Stimulated activated CD4-positive, alpha-beta T cell treated with anti-CD3 and anti-CD28 coated beads, Interleukin-1b, Interleukin-23, amount 100 ng/mL, for 1 hour (primary cell): ENCODE results near the gene ELOVL1.

Experiments used
- DNase-seq, 2 donors: peaks; one replicate each; pipeline ENCODE4 v3.0.0-alpha.2; 2020; ENCODE audit warnings: low read depth in 2 of 2

Gene ELOVL1

DNA sequence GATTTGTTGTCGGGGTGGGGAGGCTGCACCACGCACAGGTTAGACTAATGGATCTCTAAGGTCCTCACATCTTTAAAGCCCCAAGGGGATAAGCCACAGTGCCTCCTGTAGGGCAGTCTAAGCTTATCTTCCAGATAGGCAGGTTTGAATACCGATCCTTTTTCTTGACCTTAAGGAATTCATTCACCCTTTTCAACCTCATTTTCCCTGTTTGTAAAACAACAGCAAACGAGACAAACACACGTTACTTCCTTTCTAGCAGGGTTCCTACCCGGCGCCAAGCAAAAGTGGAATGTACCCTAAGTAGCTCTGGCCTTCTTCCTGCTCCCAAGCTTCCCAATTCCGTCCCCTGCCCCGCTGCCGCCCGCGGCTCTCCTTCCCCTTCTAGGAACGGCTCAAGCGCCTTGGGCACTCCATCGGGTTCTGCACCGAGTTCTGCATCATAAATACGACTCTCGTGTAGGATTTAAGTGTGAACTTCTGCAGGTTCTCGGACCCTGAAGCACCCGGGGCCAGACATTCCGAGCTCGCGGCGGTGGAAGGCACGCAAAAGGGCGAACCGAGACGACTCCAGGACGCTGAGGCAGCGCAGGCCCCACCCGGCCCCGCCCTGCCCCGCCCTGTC lies 9.6 kb downstream of the ELOVL1 start:
- no peak for DNase-seq

DNA sequence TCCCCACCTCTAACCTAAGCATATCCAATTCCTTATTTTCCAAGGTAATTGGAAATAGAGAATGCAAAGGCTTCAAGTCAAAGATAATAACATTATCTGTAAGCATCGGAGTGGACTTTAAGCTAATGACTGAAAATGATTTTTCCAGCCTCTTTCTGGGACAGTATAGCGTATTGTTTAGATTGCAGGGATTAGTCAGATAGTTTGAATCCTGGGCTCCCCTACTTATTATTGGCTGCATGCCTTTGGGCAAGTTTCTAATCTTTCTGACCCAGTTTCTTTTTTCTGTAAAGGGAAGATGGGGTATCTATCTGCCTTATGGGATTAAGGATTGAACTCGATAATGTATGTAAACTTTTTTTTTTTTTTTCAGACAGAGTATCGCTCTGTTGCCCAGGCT lies 10.6 kb downstream of the ELOVL1 start:
- DNase-seq: no peak

GRCh38 chr1:43354936-43355335 lies 12.9 kb downstream of the ELOVL1 start:
- DNase-seq: no peak

DNA sequence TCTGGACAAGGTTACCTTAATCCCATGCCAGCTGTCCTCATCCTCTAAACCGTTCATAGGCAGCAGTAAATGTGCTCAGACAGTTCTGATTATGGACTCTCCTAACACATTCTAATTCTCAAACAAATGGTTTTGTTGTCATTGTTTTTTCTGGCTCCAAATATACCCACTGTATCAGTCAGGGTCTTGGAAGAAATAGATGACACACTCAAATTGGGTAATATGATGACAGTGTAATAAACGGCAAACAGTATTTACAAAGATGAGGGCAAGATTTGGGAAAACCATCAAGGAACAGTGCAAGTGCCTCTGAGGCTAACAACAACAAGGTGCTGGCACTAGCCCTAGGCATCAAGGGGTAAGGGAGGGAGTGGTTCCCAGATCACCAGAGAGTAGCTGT lies 13.3 kb downstream of the ELOVL1 start:
- no peak for DNase-seq

DNA sequence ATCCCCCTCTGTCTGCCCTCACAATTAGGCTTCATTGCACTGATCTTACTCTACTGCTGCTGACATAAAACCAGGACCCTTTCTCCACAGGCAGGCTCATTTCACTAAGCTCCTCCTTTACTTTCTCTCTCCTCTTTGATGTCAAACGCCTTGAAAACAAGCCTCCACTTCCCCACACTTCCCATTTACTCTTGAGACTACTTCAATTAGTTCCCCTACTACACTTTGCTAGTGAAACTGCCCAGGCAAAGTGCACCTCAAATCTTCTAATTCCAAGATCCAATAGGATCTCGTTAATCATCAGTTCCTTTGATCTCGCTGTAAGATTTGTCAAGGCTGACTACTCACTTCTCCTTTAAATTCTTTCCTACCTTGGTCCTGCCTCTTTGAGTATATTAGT lies 14.9 kb downstream of the ELOVL1 start:
- DNase-seq: no peak

GRCh38 chr1:43352351-43352705 lies 15.5 kb downstream of the ELOVL1 start:
- no peak for DNase-seq

DNA sequence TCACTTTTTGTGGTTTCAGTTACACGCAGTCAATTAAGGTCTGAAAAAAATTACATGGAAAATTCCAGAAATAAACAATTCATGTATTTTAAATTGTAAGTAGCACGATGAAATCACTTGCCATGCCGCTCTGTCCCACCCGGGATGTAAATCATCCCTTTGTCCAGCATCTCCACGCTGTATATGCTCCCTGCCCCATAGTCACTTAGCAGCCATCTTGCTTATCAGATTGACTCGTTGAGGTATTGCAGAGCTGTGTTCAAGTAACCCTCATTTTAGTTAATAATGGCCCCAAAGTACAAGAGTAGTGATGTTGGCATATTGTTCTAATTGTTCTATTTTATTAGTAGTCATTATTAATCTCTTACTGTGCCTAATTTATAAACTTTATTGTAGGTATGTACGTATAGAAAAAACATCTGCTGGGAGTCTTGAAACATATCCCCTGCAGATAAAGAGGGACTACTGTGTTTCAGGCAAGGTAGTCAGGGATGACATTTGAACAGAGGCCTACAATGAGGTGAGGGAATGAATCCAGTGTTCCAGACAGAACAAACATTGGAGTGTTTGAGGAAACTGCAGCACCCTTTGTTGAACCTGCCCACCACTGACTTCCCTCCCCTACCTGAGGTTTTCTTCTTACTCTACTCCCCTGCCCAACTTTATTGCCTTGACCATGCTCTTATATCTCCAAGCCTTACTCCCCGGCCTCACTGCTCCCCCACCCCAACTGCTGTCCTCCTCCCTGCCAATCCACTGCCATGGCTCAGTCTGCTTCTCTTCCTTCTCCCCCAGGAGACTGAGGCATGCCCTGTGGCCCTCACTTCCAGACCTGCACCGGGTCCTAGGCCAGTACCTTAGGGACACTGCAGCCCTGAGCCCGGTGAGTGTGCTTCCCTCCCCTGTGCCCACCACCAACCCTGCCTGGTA lies 16.1 kb downstream of the ELOVL1 start:
- no peak for DNase-seq

GRCh38 chr1:43350976-43351375 lies 16.8 kb downstream of the ELOVL1 start:
- no peak for DNase-seq

DNA sequence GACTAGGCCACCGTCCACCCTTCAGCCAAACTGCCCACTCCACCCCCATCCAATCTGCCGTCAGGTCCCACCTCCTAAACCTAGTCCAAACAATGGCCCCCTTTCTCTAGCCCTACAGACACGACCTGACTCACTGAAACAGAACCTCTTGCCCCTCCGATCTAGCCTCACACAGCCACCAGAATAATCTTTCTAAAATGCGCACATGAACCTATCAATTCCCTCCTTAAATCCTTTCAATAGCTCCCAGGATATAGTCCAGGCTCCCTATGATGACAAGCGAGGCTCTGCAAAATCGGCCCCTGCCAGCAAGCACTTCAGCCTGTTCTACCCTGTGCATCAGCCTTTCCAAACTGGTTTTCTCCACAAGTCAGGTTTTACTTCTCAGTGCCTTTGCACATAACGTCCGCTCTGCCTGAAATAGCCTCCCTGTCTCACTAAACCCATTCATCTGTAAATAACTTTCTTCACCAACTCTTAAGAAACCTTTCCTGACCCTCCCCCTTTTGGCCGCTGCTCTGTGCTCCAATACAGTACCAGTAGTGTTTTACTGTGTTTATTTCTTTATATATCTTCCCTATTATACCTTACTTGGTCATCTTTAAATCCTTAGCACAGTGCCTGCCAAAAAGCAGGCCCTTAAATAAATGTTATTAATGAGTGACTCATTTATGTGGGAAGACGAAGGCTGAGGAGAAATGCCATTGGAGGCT lies 18.1 kb downstream of the ELOVL1 start:
- no peak for DNase-seq

- DNase-seq: no peak
Measured at GRCh38 chr1:43348809-43349593, 18.8 kb downstream of the ELOVL1 start.

- DNase-seq: no peak
Measured at GRCh38 chr1:43348343-43348808, 19.4 kb downstream of the ELOVL1 start.

DNA sequence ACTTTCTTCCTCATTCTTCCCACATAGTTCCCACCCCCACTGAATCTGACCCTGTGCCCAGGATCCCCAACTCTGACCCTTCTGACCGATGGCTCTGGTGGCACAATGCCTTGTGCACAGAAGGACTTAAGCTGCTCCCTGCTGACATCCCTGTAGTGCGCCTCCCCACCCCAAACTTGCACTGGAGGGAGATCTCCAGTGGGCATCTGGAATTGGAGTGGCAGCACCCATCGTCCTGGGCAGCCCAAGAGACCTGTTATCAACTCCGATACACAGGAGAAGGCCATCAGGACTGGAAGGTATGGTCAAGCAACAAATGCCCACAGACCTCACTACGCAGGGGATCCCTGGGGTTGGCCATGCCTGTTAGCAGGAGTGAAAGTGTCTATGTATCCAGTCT lies 21.2 kb downstream of the ELOVL1 start:
- DNase-seq: no peak

GRCh38 chr1:43345120-43345519 lies 22.7 kb downstream of the ELOVL1 start:
- DNase-seq: no peak

DNA sequence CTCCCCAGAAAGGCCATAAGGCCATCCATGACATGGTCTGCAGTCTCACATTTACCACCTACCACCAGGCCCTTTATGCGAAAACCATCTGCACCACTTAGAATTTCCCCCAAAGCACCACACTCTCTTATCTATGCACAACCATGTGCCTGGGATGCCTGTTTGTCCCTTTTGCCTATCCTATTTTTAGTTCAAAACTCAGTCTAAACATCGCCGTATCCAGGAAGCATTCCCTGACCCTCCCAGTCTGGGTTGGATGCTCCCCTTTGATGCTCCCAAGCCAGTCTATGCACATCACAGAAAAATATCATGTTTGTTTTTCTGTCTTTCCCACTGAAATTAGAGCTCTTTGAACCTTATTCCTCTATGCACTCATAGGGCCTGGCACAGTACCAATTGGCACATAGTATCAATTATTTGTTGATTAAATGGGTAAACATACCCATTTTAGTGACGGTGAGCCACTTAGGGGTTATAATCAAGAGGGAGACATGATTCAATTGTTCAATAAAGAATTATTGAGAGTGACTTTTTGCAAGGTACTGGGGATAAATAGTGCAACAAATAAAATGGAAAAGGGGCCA lies 23.5 kb downstream of the ELOVL1 start:
- no peak for DNase-seq

- no peak for DNase-seq
Measured at GRCh38 chr1:43340559-43340958, 27.3 kb downstream of the ELOVL1 start.

DNA sequence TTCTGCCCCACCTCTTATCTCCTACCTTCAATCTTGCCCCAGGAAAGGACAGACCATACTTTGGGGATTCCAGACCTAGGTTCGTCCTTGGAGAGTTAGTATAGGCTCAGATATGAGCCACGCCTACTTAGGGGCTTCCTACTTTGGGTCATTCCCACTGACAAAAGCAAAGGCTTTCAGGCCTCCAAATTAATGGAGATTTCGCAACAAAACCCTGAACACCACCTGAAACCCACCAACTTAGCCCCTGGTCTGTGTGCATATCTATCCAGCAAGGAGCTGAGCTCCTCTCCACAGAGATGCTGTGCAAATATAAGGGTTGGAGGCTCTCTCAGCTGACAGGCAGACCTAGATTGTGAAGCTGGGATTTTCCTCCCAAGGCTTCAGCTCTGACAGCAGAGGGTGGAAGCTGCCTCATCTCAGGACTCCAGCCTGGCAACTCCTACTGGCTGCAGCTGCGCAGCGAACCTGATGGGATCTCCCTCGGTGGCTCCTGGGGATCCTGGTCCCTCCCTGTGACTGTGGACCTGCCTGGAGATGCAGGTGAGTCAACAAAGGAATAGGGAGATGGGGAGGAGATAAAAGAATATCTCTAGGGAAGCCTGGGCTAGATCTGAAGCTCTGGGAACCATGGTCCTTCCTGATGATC lies 28.1 kb downstream of the ELOVL1 start:
- no peak for DNase-seq

- no peak for DNase-seq
Measured at GRCh38 chr1:43338001-43338400, 29.8 kb downstream of the ELOVL1 start.

DNA sequence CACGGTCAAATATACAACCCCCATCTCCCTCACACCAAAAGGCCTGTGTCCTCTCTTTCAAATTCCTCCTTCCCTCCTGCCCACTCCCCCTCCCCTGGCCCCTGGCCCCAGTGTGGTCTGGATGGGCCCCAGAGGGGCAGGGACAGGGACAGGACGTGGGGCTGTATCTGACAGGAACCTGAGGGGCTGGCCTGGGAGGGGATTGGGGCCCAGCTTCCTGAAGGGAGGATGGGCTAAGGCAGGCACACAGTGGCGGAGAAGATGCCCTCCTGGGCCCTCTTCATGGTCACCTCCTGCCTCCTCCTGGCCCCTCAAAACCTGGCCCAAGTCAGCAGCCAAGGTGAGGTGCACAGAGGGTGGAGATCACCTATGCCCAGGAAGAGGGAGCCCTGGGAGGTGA lies 30.2 kb downstream of the ELOVL1 start, which contains the start of gene MPL:
Gene MPL (plus strand): TSS at position 231 of the 400 bp plus-strand sequence. CDS start 31 bp downstream, at position 262.
- no peak for DNase-seq

DNA sequence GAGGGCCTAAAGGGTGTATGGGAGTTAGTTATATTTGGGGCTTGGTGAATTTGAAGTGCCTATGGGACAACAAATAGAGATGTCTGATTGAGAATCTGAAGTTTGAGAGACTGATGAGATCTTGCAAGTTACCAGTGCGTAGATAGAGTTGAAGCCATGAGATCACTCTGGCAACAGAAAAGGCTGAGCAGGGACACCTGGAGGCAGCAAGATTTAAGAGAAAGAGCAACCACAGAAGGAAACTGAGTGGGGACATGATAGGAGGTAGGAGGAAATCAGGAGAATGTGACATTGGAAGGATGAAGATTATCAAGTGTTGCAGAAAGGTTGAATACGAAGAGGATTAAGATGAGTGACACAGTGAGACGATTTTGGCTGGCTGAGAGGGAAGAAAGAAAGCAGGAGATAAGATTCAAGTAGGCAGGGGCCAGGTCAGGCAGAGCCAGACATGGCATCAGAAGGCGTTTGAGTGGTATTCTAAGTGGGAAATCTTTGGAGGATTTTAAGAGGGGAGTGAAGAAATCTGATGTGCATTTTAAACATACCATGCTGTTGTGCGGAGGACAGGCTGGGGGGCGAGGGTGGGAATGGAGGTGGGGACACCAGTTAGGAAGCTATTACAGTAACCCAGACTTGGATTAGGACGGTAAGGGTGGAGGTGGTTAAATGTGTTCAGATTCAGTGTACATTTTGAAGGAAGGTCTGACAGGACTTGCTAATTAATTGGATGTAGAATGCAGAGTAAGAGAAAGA lies 33.2 kb downstream of the ELOVL1 start:
- DNase-seq: no peak

DNA sequence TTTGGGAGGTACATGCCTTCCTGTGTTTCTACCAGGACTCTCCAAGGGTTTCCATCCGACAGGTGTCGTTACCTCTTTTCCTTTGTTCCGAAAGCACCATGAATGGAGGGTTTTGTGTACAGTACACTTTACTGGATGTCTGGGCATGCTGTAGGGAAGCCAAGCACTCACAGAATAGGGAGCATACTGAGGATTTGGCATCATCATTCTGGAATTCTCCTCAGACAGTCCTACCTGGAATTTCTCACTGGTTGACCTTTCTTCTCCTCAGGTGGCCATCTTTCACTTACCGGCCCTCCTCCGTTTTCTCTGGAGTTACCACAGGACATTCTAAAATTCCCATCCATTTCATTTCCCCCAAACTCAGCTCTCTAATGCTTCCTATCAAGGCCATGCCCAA lies 36.1 kb downstream of the ELOVL1 start:
- no peak for DNase-seq
